HG03097 (cell line): Measurements from ENCODE around the gene IMPG2.

ENCODE experiments used
- ATAC-seq: cut with Tn5 transposase; IDR thresholded peaks from one replicate; pipeline ENCODE4 v1.9.1; 2021; ENCODE audit not compliant: unreplicated experiment, low FRiP score

The IMPG2 gene

DNA sequence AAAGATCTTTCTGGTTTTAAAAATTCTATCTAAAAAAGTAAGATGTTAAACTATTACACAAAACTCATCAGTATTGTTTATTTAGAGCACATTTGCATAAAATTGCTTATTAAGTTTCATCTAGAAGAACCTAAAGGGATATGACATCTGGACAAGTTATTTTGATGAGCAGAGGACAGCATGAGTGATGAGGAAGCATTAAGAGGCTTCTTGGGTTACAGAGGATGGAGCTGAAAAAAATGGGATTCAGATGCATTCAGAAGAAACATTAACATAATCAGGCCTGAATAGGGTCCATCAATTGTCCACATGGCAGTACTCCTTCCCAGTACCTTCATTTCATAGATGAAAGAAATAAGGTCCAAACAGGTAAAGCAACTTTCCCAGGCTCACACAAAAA is 41.6 kb downstream of the IMPG2 start:
- no peak for ATAC-seq

DNA sequence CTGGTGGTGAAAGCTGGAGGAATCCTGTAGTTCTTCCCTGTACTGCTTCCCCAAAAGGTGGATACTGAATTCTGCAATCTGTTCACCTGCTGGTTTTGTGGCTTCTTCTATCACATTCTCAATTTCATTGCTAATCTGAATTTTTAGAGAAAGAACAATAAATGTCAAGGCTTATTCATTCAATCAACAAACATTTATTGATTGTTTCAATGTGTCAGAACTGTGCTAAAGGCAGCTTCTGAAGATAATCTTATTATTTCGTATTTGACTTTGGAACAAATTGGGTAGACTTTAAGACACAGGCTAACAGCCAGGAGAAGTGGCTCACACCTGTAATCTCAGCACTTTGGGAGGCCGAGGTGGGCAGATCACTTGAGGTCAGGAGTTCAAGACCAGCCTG is 46.8 kb downstream of the IMPG2 start:
- no peak for ATAC-seq

DNA sequence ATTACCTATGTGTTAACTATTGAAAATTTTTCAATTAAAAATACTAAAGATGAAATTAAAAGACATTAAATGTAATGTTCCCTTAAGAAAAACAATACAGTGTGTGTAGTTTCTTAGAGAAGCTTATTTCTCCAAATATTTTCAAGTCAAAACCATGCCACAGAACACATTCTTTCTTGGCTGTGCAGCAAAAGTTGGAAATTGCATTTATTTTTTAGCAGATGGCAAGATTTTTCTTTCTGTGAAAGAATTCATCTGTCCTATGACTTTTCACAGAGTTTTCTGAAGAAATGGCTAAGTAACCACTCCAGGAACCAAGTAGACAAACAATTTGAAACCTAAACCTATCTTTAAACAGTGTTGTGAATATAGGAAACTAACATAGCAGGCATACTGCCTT is 47.2 kb downstream of the IMPG2 start:
- ATAC-seq: no peak

DNA sequence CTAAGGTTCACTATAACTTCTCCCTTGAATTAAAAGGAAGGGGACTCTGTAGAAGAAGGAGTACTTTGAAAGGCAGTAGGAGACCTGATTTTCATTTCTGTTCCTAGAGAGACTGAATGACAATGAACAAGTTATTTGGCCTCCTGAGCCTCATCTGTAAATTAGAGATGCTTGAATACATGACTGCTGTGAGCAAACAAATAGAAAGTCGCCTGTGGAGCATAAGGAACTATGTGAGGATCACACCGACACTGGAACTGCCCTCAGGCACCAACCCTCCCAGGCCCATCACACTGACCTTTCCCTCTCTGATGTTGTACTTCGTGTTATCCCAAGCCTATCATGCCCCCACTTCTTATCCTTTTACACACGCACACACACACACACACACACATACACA is 48.6 kb downstream of the IMPG2 start:
- ATAC-seq: no peak

DNA sequence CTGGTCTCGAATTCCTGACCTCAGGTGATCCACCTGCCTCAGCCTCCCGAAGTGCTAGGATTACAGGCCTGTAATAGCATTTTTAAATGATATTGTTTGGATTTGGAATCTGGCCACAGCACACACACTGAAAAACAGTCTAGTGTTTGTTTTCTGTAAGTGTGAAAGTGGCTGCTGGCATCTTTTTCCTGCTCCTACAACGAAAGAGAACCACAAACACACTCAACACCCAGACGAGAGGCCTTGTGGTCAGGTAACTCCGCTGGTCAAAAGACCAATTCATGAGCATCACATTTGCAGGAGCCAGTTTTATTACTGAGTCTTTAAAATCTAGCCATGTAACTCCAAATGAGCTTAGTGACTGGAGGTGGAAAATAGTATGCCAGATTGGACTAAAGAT is 50.2 kb downstream of the IMPG2 start:
- no peak for ATAC-seq

DNA sequence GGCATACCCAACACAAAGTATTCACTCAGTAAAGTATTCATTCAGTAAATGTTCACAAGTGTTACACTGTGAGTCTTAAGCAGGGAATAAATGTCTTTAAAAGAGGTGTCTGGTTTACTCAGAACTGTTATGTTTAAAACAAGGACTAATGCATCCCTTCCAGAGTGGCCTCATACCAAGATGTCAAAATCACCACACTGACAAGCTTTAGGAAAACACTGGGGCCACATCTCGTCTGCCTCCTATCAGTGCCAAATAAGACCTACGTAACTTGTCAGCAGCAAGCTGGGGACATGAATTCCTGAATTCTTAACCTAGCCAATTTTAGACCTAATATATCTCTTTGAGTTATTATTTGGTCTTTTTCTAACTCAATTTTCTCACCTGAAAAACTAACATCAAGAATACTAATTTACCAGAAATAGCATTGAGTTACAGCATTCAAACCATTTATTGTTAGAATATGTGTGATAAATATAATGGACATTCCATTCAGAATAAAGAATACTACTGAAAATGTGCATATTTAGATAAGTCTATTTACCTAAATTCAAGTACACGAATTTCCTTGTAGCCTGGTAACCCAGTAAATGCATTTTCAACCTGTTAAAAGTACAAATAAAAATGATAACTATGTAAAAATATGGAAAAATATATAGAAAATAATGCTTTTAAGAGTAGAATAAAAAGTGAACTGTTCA is 51.3 kb downstream of the IMPG2 start:
- ATAC-seq: no peak

DNA sequence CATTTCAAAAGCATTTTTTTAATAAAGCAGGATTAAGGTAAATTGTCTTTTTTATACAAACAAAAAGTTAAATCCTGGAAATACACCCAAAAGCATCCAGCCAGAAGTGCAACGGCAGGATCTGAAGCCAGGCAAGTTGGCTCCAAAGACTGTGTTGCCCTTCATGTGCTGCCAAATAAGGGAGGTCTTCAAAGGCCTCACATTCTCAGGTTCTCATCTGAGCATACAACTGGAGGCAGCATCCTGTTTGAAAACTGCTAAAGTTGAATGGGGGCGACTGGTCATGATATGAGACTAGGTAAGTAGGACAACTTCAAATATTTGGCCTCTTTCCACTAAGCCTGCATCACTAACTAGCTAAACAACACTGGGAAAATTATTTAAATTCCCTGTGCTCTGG is 52.2 kb downstream of the IMPG2 start:
- ATAC-seq: no peak

DNA sequence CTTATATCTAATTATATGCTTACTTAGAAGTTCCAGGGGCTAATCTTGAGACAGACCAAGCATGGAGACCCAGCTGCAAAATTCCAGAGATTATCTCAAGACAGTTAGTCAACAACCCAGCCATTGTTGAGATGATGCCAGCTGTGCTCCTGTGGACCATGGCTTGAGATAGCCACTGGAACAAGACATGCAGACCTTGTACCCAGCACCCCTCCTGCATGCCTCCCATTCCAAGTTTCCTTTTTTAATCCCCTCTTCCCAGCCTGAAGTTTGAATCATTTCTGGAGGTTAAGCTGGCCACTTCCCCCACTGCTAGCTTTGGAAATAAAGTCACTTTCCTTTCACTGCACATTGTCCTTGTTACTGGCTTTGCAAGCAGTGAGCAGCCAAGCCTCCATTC is 53.8 kb downstream of the IMPG2 start:
- no peak for ATAC-seq

DNA sequence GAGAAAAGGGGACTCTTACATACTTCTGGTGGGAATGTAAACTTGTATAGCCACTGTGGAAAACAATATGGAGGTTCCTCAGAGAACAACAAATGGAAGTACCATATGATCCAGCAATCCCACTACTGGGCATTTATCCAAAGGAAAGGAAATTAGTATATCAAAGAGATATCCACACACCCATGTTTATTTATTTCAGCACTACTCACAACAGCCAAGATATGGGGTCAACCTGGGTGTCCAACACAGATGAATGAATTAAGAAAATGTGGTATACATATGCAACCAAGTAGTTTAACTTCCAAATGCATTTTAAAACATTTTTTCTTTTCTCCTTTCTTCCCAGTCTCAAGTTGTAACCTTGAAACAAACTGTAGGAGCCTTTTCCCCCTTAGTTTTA is 54.3 kb downstream of the IMPG2 start:
- no peak for ATAC-seq

DNA sequence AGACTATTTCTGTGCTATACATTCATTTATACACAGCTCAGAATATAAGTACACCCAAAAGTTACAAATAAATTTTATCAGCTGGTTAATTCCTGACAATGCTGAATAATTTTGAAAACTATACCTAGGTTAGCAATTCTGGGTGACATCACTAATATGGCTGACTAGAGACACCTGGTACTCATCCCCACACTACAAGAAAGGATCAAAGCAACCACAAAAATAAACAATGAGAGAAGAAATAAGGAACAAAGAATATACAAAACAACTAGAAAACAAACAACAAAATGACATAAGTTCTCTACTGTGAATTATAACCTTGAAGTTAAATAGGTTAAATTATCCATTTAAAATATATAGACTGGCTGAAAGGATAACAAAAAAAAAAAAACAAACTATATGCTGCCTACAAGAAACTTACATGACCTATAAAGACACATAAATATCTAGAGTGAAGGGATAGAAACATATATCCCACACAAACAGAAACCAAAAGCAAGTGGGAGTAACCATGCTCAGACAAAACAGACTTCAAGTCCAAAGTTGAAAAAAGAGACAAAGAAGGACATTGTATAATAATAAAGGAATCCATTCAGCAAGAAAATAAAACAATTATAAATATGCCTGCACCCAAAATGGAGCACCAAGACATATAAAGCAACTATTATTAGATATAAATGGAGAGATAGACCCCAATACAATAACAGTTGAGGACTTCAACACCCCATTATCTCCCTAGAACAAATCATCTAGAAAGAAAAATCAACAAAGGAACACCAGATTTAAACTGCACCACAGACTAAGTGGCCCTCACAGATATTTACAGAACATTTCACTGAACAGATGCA is 57.8 kb downstream of the IMPG2 start:
- no peak for ATAC-seq

DNA sequence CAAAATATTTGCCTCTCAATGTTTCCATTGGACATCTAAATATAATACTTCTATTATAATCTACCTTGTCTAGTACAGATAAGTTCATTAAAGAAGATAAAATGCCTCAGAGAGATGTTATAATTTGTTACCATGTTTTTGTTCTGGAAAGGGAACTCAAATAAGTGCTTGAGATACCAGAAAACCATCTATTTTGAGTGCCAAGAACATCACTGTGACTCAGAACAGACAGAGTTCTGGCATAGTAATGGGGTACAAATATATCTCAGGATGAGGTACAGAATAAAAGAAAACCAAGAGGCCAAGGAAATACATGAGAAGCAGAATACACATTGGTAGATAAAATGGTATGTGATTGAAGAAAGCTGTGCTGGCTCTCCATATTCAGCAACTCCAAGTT is 58.9 kb downstream of the IMPG2 start:
- no peak for ATAC-seq

DNA sequence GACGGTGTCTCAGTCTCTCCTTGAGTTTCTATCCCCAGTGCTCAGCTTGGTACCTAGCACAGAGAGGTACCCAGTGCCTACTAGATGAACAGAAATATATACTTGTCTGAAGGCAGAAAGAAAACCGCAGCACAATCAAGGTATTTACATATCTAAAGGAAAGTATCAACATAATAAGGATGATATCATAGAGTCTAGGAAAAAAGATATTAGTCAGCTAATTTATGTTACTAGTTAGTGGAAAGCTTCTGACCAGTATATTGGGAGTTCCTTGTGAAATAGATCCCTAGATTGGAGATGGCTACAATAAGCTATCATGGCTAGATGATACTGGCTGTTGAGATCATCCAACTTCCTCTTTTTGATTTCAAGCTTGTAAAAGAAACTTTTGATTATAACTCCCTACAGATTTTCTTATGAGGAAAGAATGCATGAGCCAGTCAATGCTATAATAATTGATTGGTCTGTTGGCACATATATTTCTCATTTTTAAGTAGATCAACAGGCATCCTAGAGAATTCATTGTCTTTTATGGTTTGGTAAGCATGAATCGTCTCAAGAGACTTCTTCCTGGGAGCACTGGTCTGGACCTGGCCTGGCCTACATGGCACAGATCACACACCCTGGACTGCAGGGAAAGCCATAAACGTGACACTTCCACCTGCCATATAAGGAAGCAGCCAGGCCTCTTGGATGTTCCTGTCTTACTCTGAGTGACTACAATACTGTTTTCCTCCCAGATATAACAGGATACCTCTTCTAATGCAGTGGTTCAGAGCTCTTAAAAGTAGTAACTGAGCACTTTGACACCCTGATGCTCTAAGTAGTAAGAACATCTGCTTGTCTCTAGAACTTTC is 60.7 kb downstream of the IMPG2 start:
- ATAC-seq: no peak

DNA sequence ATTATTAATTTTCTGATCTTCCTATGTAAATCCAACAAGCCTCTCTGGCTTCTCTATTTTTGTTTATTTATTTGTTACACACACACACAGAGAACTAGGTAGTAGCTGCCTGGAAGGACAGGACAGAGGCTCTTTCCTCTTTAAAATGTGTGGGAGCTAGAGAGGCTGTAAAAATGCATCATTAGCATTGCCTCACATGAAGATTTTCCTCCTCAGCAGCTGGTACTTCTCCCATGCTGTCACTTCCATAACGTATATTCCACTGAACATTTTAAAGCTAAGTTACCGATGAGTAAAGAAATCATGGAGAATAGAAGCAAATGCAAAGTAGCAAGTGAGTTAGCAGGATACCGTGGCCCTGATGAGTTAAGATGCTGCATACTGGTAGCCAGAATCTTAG is 63.9 kb downstream of the IMPG2 start:
- no peak for ATAC-seq

DNA sequence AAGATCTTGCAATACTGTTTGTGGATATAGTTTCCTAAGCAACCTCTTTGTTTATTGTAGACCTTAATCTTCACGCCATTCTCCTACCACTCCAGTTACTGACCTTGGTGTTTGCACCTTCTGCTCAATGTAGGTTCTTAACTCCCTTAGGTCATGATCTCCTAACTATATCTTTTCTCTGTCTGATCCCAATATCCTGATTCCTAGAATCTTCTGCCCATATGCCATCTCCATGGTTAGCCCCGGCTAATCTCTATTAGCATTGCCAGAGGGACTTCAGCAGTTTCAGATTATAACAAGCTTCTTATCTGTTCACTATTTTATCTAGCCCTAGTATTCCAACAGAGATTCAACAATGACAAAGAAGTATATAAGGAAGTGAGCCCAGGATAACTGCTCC is 64.9 kb downstream of the IMPG2 start:
- no peak for ATAC-seq

DNA sequence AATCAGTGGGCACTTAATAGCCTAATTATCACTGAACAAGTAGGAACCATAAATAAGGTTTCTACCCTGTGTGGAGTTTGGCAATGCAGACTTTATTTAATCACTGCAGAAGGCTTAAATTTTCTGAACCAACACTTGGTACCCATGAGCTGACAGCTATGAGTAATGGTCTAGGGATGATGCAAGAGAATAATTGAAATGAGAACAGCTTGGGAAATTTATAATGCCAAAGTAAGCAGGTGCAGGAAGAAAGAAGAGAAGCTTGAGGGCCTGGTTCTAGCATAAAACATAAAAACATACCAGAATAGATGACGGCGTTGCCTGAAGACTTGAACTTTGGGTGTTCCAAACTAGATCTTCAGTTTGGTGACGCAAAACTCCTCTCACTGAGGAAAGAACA is 67.0 kb downstream of the IMPG2 start:
- ATAC-seq: no peak

DNA sequence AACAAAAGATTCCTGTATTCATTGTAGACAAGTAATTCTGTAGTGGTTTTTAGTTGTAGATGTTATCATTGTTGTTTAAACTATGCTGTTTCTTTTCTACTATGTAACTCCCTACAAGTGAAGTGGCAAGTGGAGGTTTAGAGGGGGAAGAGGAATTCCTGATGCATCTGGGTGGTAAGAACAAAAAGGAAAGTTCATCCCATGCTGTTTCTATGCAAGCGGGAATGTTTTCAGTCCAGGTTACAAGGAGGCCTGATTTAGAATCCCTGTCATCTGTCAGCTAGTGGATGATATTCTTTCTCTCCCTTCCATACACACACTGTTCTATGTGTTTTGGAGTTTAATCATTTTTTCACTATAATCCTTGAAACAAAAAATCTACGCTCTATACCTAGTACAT is 67.4 kb downstream of the IMPG2 start:
- no peak for ATAC-seq

DNA sequence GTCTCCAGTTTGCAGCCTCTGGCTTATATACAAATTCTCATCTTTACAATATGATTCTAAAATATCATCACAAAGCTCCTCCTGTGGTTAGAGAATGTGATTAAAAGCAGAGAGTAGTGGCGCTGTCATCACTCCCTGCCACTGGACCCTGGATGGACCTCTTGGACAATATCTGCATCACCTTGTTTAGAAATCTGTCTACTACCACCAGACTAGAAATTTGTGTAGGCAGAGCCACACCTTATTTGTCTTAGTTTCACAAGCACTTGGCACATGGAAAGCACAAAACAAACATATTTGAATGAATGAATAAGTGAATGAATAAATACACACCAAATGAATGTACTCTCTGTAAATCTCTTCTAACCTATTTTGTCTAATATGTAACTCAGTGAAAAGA is 68.1 kb downstream of the IMPG2 start:
- ATAC-seq: no peak

DNA sequence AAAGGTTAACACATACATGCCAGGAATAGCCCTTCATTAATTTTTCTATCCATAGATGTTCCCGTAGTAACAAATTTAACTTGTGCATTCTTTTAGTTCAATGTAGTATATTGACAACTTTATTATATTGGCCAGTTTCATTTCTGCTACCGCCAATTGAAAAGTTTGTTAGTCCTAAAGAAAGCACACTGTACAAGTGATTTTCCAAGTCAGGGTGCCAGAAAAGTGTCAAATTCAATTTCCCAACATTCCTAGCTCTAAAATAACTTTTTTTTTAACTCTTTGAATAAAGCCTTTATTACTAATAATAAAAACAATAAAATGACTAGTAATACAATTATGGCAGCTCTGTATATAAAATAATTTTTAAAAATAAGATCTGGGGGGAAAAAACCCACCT is 68.9 kb downstream of the IMPG2 start:
- ATAC-seq: no peak

DNA sequence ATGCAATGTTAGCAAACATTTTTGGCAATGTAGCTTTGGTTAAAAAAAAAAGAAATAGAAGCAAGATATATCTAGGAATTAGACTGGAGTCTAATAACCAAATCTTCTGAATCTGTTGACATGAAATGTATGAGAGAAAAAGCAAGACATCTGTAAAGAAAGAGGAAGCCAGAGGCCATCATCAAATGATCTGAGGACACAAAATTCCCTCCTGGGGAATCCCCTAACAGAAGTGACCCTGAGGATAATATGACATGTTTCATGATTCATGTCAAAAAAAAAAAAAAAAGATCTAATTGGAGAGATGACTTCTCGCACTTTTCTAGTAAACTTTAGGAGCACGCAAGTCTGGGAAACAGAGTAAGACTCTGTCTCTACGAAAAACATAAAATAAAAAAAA is 70.9 kb downstream of the IMPG2 start:
- ATAC-seq: no peak

DNA sequence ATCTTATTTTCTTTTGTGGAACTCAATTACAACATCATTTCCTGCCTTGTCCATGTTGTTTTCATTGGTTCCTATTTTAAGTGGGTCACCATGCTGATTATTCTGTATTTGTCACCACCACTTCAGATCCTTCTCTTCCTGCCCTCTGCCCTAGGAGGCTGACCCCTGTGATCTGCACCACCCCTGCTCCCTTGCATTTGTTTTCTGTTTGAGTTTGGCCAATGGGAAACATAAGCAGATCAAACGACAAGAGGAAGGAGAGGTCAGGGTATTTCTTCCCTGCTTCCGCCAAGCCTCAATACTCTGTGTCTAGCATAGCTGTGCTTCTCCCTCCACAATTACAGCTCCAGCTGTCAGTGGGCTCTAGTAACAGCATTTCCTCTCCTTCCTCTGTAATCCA is 71.6 kb downstream of the IMPG2 start:
- no peak for ATAC-seq

DNA sequence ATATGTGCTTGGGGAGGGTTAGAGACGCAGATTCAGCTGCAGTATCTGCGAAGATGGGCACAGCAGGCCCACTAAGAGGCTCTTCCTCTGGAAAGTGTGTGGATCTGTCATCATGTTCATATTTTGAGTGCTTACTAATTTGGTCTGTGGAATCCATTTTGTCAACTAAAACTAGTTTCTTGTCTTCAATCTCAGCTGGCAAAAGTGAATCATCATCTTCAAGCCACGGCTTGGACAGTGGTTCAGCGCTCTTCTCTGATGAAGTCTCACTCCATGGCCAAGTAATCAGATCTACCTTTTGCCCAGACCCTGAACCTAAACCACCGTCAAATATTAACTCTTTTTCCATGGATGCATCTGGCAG is 76.2 kb downstream of the IMPG2 start:
- ATAC-seq: no peak
